Osteoblast (primary cell): ENCODE measurements around the gene HTRA2. TPM values are rescaled to one million over a fixed set of nuclear protein-coding genes. Genes with fewer than 3 reads are reported as not detected.

ENCODE experiments used
- DNase-seq: peaks from one replicate; pipeline ENCODE4 v3.0.0; 2011; ENCODE audit warnings: low spot score, mixed read lengths; ENCODE audit not compliant: insufficient read length; ENCODE audit errors: missing footprints
- H2AFZ ChIP-seq: 2 replicates; pipeline ENCODE4 v1.6.0; 2011; ENCODE audit warnings: mild to moderate bottlenecking, low read length
- H3K27ac ChIP-seq: 2 replicates; pipeline ENCODE4 v1.5.1; 2011; ENCODE audit warnings: mild to moderate bottlenecking, low read depth, low read length, moderate library complexity
- H3K27me3 ChIP-seq: 2 replicates; pipeline ENCODE4 v1.6.0; 2012; ENCODE audit warnings: mild to moderate bottlenecking, control low read depth, inconsistent platforms, low read length, moderate library complexity; ENCODE audit not compliant: insufficient read depth
- H3K36me3 ChIP-seq: 2 replicates; pipeline ENCODE4 v1.5.1; 2011; ENCODE audit warnings: mild to moderate bottlenecking, low read length, control low read depth, moderate library complexity; ENCODE audit not compliant: insufficient read depth
- H3K4me1 ChIP-seq: 2 replicates; pipeline ENCODE4 v1.5.1; 2011; ENCODE audit warnings: mild to moderate bottlenecking, low read length, control low read depth, moderate library complexity; ENCODE audit not compliant: insufficient read depth
- H3K4me2 ChIP-seq: 2 replicates; pipeline ENCODE4 v1.6.0; 2011; ENCODE audit warnings: mild to moderate bottlenecking, low read length; ENCODE audit not compliant: insufficient read depth
- H3K4me3 ChIP-seq: fragments of 200-600 bp; sonication (generic); 3 replicates; pipeline ENCODE4 v1.5.1; 2012; ENCODE audit warnings: mild to moderate bottlenecking, low read length, inconsistent platforms; ENCODE audit not compliant: insufficient read depth
- H3K79me2 ChIP-seq: 2 replicates; pipeline ENCODE4 v1.6.0; 2012; ENCODE audit warnings: mild to moderate bottlenecking, low read length, control low read depth, inconsistent platforms; ENCODE audit not compliant: insufficient read depth
- H3K9me3 ChIP-seq: 2 replicates; pipeline ENCODE4 v1.5.1; 2011; ENCODE audit warnings: low read depth, low read length, control low read depth
- H4K20me1 ChIP-seq: 2 replicates; pipeline ENCODE4 v1.6.0; 2012; ENCODE audit warnings: mild to moderate bottlenecking, low read length, control low read depth; ENCODE audit not compliant: insufficient read depth
- total RNA-seq: library from RNA; depleted of rRNA; stranded (reverse); fragments of >200 nt; gene quantifications from 2 replicates; pipeline ENCODE4 v1.2.3, GENCODE V29; 2012
- TF ChIP-seq, protein P1 (sequence below): IDR thresholded peaks from 2 replicates; pipeline ENCODE4 v1.5.1; 2011; ENCODE audit warnings: mild to moderate bottlenecking, low read depth, low read length, moderate library complexity; ENCODE audit errors: extremely low read depth

Gene HTRA2
- total RNA-seq, 1 donor, result 51.8 TPM

DNA sequence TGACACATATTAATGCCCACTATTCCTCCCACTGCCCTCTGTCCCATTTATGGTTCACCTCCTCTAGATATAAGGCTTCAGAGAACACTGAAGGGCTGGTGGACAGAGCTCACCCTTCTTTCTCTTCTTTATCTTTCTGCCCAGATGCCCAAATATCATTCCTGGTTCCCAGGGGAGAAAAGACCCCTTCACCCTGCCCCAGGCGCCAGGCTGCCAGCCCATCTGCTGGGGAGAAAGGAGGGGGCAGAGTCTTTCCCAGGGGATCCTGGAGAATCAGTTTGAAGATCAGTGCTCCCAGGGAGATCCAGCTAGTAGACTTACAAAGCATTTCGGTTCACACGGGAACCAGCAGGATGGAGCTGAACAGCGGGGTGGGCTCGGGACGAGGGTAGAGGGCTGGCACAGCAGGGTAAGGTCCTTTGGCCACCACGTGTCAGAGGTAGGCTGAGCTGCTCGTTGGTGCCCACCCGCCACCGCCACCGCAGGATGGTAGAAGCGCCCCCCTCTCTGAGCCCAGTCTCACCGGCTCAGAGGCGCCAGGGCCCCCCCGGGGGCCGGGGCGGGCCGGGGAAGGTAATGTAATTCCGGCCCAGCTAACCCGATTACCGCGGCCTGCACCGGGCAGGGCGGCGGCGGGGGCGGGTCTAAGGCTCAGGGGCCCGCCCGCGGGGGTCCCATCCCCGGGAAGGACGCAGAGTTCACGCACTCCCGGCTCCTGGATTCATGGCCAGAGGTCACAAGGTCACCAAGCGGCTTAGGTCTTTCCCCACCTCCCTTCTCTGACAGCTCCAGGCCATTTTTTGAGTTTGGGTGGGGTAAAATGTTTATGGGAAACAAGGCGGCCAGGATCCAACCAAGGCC, 16.8 kb upstream of the HTRA2 start:
- TF ChIP-seq, protein P1, sequence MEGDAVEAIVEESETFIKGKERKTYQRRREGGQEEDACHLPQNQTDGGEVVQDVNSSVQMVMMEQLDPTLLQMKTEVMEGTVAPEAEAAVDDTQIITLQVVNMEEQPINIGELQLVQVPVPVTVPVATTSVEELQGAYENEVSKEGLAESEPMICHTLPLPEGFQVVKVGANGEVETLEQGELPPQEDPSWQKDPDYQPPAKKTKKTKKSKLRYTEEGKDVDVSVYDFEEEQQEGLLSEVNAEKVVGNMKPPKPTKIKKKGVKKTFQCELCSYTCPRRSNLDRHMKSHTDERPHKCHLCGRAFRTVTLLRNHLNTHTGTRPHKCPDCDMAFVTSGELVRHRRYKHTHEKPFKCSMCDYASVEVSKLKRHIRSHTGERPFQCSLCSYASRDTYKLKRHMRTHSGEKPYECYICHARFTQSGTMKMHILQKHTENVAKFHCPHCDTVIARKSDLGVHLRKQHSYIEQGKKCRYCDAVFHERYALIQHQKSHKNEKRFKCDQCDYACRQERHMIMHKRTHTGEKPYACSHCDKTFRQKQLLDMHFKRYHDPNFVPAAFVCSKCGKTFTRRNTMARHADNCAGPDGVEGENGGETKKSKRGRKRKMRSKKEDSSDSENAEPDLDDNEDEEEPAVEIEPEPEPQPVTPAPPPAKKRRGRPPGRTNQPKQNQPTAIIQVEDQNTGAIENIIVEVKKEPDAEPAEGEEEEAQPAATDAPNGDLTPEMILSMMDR, result no peak
- Histone ChIP-seq H3K27me3 (peaks cover 69% of the 10 kb centered on the region), H3K9me3 (no peaks in the 10 kb centered on the region), H3K4me2 (no peak overlapping the region), H3K27ac (no peak overlapping the region), H3K4me1 (peaks cover 13% of the 10 kb centered on the region), H3K79me2 (no peaks in the 10 kb centered on the region), H3K4me3 (no peak overlapping the region), H4K20me1 (no peaks in the 10 kb centered on the region), H3K36me3 (no peaks in the 10 kb centered on the region), H2AFZ (no peak overlapping the region)
- peak; percentile 76 for DNase-seq

DNA sequence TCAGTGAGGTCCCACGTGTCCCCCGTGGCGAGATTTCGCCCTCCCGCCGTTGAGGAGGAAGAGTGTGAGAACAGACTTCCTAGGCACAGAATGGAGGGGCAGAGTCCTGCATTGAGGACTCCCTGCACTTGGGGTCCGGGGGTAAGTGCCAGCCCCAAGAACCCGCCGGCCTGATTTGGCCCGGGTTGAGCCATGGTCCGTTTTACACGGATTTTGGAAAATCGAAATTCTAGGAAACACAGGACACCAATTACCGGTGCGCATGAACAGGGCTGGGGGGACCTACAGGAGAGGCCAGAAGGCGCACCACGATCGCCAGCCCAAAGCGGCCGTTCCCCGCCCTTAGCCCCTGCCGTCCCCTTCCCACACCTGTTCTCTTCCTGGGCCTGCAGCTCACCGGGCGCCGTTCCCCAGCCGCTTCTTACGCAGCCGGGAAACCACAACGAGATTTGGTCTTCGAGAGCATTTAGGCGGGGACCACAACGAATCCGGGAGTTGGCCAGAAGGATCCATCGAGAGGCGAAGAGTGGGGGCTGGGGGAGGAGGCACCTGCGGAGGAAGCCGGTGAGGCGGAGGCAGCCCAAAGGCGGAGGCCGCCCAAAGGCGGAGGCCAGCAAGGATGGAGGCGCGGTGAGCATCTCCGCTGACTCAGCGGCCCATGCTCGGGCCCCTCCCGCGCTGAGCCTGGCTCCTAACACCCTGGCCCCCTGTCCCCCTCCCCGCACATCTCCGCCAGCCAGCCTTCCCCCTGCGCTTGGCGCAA, 15.9 kb upstream of the HTRA2 start:
- Histone ChIP-seq H3K4me3 (no peak overlapping the region), H3K79me2 (no peaks in the 10 kb centered on the region), H2AFZ (no peak overlapping the region), H3K36me3 (no peaks in the 10 kb centered on the region), H4K20me1 (no peaks in the 10 kb centered on the region), H3K9me3 (no peaks in the 10 kb centered on the region), H3K4me2 (no peak overlapping the region), H3K4me1 (peaks cover 6% of the 10 kb centered on the region), H3K27me3 (peaks cover 78% of the 10 kb centered on the region), H3K27ac (no peak overlapping the region)
- DNase-seq, result peak; percentile 90
- TF ChIP-seq, protein P1, result no peak

DNA sequence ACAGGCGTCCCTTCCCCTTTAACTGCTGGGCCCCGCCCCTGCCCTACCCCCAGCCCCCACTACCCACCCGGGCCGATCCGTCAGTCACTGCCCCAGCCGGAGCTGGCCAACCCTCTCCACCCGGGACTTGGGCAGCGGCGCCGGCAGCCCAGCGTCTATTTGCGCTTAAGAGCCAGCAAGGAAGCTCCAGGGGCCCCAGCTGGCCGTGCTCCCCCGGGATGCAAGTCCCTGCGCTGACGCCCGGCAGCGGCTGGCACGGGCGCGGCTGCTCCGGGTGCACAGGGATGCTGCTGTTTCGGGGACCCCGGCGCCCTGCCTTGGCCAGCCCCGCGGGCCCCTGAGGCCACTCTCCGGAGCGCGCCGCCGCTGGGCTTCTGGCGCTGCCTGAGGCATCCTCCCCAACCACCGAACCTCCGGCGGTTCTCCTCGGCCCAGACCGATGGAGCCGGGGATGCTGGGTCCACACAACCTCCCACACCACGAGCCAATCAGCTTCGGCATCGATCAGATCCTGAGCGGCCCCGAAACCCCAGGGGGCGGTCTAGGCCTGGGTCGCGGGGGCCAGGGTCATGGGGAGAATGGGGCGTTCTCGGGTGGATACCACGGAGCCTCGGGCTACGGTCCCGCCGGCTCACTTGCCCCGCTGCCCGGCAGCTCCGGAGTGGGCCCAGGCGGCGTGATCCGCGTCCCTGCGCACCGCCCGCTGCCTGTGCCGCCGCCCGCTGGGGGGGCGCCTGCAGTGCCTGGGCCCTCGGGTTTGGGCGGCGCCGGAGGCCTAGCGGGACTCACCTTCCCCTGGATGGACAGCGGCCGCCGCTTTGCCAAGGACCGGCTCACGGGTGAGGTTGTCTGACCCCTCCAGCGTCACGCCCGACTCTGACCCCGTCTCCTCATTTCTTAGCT, 15.1 kb upstream of the HTRA2 start, which contains the start of gene TLX2:
TSS of gene TLX2 (plus strand) at position 83 of the 903 bp plus-strand sequence. CDS start at position 440, 357 bp downstream.
- H3K9me3 ChIP-seq, result no peaks in the 10 kb centered on the region
- H3K4me3 ChIP-seq, result no peak within 1 kb of the TSS
- no peak within 1 kb of the TSS for H3K27ac ChIP-seq
- no peaks in the 10 kb centered on the region for H3K36me3 ChIP-seq
- no peaks in the 10 kb centered on the region for H4K20me1 ChIP-seq
- no peaks in the 10 kb centered on the region for H3K79me2 ChIP-seq
- H3K4me1 ChIP-seq, result peaks cover 6% of the 10 kb centered on the region
- peaks cover 86% of the 10 kb centered on the region for H3K27me3 ChIP-seq
- DNase-seq, result peak; percentile 86
- TF ChIP-seq, protein P1, result no peak
- no peak within 1 kb of the TSS for H2AFZ ChIP-seq
- no peak within 1 kb of the TSS for H3K4me2 ChIP-seq
